Panc1 (cell line): ENCODE data around the gene GLOD4. TPM values are rescaled to one million over a fixed set of nuclear protein-coding genes. Genes with fewer than 3 reads are reported as not detected.

Source experiments
- ATAC-seq: fragments of 200-7000 bp; cut with Tn5 transposase; 2 replicates; pipeline ENCODE4 v1.9.1; 2020; ENCODE audit warnings: mild to moderate bottlenecking, moderate library complexity
- BruUV-seq: library from RNA; stranded (reverse); fragments of 400-500 nt; replicated peaks from 2 replicates; lab custom pipeline; 2021; lab: Mats Ljungman, UMichigan
- CTCF ChIA-PET: fragments of 300-600 bp; sonication (Branson Sonifier 250); formaldehyde crosslinking; loops from one replicate; lab custom pipeline; 2022; ENCODE audit warnings: antibody characterized with exemption; lab: Charles Lee
- POLR2A ChIA-PET: fragments of 300-600 bp; sonication (Branson Sonifier 250); formaldehyde crosslinking; loops from one replicate; lab custom pipeline; 2022; ENCODE audit warnings: antibody characterized with exemption; lab: Charles Lee
- DNase-seq: peaks from one replicate; pipeline ENCODE4 v3.0.0-alpha.2; 2010; ENCODE audit warnings: low read depth, low spot score
- H3K27ac ChIP-seq: 2 replicates; pipeline ENCODE4 v1.5.1; 2011; ENCODE audit warnings: mild to moderate bottlenecking, low read length, inconsistent platforms
- H3K27me3 ChIP-seq: fragments of 200-500 bp; sonication (Bioruptor generic); 2 replicates; pipeline ENCODE4 v1.6.0; 2014; ENCODE audit warnings: low read length, inconsistent platforms; ENCODE audit not compliant: control insufficient read depth, insufficient read depth
- H3K36me3 ChIP-seq: fragments of 200-500 bp; sonication (Bioruptor generic); 2 replicates; pipeline ENCODE4 v1.5.1; 2014; ENCODE audit warnings: inconsistent platforms, mild to moderate bottlenecking, low read length, moderate library complexity; ENCODE audit not compliant: control insufficient read depth, insufficient read depth
- H3K4me1 ChIP-seq: 2 replicates; pipeline ENCODE4 v1.5.1; 2011; ENCODE audit warnings: inconsistent platforms, mild to moderate bottlenecking, low read length, moderate library complexity; ENCODE audit not compliant: control insufficient read depth, insufficient read depth
- H3K4me3 ChIP-seq, 2 experiments: 2 replicates each; pipeline ENCODE4 v1.5.1; 2011 to 2012; ENCODE audit warnings: low read depth in 2 of 2, low read length in 2 of 2, mild to moderate bottlenecking in 2 of 2, inconsistent platforms in 1 of 2, moderate library complexity in 1 of 2
- H3K9me3 ChIP-seq: fragments of 200-500 bp; sonication (Bioruptor generic); 2 replicates; pipeline ENCODE4 v1.5.1; 2014; ENCODE audit warnings: low read depth, mild to moderate bottlenecking, inconsistent platforms, low read length, moderate library complexity; ENCODE audit not compliant: control insufficient read depth, insufficient read depth
- POLR2AphosphoS5 ChIP-seq: IDR thresholded peaks from 2 replicates; pipeline ENCODE4 v1.6.1; 2012; ENCODE audit warnings: mild to moderate bottlenecking, low read depth, low read length, moderate library complexity
- SIN3A ChIP-seq: IDR thresholded peaks from 2 replicates; pipeline ENCODE4 v1.6.1; 2012; ENCODE audit warnings: low read depth, mild to moderate bottlenecking, low read length, moderate library complexity, borderline replicate concordance; ENCODE audit not compliant: insufficient read depth
- TCF7L2 ChIP-seq: IDR thresholded peaks from 2 replicates; pipeline ENCODE4 v1.6.1; 2011; ENCODE audit warnings: mild to moderate bottlenecking, low read depth, low read length, inconsistent platforms
- in situ Hi-C: cut with HindIII; loops from 2 replicates; pipeline ENCODE4 v1.10.0; 2016; ENCODE audit warnings: low sequenced_read_pairs, low pct_unique_long_range_greater_than_20kb
- intact Hi-C: fragments of 100-400 bp; cut with micrococcal nuclease; formaldehyde crosslinking; loops from one replicate; pipeline ENCODE4 v1.10.0; 2022; ENCODE audit not compliant: unreplicated experiment
- total RNA-seq: library from RNA; stranded (reverse); gene quantifications from one replicate; pipeline ENCODE4 v1.2.1, GENCODE V29; 2021; ENCODE audit not compliant: unreplicated experiment
- TF ChIP-seq, protein P1 (sequence below): fragments of 450-650 bp; IDR thresholded peaks from 2 replicates; pipeline ENCODE4 v1.5.1; 2017; ENCODE audit warnings: mild to moderate bottlenecking
- TF ChIP-seq, protein P2 (sequence below), 2 experiments: IDR thresholded peaks; 2 replicates each; pipeline ENCODE4 v1.6.1; 2011 to 2012; ENCODE audit warnings: low read depth in 2 of 2, control low read depth in 1 of 2, low read length in 1 of 2, mild to moderate bottlenecking in 1 of 2, moderate library complexity in 1 of 2; ENCODE audit not compliant: insufficient read depth in 1 of 2

GLOD4 gene
- total RNA-seq, 1 experiment from 2014 or later = 57.8 TPM

DNA sequence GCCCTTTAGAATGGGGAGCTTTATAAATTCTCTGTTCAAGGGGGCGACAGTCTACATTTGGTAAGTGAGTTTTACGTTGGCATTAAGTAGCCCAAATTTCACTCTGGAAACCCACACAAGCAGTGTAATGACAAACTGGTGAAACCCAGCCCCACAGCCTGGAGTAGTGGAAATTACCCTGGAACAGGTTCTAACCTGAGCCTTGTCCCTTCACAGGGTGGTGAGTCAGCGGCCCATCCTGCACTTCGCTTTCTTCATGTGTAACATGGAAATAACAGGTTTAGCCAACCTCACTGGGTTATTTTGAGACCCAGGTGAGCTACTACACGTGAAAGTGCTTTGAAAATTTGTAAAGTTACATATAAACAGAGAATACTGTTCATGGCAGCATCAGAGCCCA is 53.2 kb downstream of the GLOD4 start:
- no peak for ATAC-seq
- intact Hi-C loops = no loop called here
- Histone ChIP-seq H3K4me3 (no peak overlapping the region), H3K9me3 (no peaks in the 10 kb centered on the region), H3K27me3 (no peaks in the 10 kb centered on the region), H3K4me1 (peaks cover 2% of the 10 kb centered on the region; the same call in 1 of the 2 replicates), H3K27ac (no peak overlapping the region), H3K36me3 (no peaks in the 10 kb centered on the region; the same call in 1 of the 2 replicates)
- ChIA-PET CTCF (no interaction called here), POLR2A (no interaction called here)
- no peak for TF ChIP-seq TCF7L2
- TF ChIP-seq, protein P1, sequence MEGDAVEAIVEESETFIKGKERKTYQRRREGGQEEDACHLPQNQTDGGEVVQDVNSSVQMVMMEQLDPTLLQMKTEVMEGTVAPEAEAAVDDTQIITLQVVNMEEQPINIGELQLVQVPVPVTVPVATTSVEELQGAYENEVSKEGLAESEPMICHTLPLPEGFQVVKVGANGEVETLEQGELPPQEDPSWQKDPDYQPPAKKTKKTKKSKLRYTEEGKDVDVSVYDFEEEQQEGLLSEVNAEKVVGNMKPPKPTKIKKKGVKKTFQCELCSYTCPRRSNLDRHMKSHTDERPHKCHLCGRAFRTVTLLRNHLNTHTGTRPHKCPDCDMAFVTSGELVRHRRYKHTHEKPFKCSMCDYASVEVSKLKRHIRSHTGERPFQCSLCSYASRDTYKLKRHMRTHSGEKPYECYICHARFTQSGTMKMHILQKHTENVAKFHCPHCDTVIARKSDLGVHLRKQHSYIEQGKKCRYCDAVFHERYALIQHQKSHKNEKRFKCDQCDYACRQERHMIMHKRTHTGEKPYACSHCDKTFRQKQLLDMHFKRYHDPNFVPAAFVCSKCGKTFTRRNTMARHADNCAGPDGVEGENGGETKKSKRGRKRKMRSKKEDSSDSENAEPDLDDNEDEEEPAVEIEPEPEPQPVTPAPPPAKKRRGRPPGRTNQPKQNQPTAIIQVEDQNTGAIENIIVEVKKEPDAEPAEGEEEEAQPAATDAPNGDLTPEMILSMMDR = no peak
- TF ChIP-seq, protein P2, sequence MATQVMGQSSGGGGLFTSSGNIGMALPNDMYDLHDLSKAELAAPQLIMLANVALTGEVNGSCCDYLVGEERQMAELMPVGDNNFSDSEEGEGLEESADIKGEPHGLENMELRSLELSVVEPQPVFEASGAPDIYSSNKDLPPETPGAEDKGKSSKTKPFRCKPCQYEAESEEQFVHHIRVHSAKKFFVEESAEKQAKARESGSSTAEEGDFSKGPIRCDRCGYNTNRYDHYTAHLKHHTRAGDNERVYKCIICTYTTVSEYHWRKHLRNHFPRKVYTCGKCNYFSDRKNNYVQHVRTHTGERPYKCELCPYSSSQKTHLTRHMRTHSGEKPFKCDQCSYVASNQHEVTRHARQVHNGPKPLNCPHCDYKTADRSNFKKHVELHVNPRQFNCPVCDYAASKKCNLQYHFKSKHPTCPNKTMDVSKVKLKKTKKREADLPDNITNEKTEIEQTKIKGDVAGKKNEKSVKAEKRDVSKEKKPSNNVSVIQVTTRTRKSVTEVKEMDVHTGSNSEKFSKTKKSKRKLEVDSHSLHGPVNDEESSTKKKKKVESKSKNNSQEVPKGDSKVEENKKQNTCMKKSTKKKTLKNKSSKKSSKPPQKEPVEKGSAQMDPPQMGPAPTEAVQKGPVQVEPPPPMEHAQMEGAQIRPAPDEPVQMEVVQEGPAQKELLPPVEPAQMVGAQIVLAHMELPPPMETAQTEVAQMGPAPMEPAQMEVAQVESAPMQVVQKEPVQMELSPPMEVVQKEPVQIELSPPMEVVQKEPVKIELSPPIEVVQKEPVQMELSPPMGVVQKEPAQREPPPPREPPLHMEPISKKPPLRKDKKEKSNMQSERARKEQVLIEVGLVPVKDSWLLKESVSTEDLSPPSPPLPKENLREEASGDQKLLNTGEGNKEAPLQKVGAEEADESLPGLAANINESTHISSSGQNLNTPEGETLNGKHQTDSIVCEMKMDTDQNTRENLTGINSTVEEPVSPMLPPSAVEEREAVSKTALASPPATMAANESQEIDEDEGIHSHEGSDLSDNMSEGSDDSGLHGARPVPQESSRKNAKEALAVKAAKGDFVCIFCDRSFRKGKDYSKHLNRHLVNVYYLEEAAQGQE (IDR thresholded peaks at IDR 0.05; ENCODE audit: insufficient read depth in 1 of 2, low read depth in 2 of 2, low read length in 1 of 2) = no peak
- BruUV-seq = no TSS peak
- in situ Hi-C loops = no loop called here
- no peak for DNase-seq

DNA sequence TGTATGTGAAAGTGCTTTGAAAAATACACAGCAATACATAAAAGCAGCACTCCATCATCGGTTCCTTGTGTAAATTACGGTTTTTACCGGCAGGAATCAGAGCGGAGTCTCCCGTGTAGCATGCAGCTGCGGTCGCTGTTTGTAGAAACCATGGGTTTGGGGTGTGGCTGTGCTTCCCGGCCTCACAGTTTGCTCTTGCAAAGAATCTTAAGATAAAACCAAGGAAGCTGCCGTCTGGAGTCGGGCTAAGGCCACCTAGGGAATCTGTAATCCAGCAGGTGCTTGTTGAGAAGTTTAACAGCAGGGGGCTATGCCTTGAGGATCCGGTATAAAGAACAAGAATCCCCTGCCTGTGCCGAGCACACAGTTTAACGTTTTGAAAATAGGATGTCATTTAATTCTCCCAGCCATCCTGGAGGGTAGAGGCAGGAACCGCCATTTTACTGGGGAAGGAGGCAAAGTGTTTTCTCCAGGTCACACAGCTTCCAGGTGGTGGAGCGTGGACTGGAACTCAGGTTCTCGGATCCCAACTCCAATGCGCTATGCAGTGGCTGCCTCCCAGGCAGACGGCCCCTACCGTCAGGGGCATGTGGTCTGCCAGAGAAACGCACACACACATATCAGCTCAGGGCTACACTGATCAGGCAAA is 55.7 kb downstream of the GLOD4 start:
- ChIA-PET POLR2A (no interaction called here), CTCF (no interaction called here)
- H3K36me3 ChIP-seq = no peaks in the 10 kb centered on the region
- ATAC-seq (no peak), DNase-seq (no peak)
- H3K9me3 ChIP-seq = no peaks in the 10 kb centered on the region
- in situ Hi-C loops = no loop called here
- TF ChIP-seq SIN3A (no peak), POLR2AphosphoS5 (no peak), TCF7L2 (no peak)
- TF ChIP-seq, protein P1 = no peak
- TF ChIP-seq, protein P2 (IDR thresholded peaks at IDR 0.05; ENCODE audit: insufficient read depth in 1 of 2, low read depth in 2 of 2, low read length in 1 of 2) = no peak
- no peak overlapping the region for H3K4me3 ChIP-seq
- H3K4me1 ChIP-seq = no peaks in the 10 kb centered on the region
- no TSS peak for BruUV-seq
- H3K27me3 ChIP-seq = no peaks in the 10 kb centered on the region
- no peak overlapping the region for H3K27ac ChIP-seq
- intact Hi-C loops = no loop called here
